Activated naive CD8-positive, alpha-beta T cell (primary cell): ENCODE measurements around the gene SCAP.

Source experiments
- H3K27ac Mint-ChIP-seq: one replicate; pipeline ENCODE4 v1.8.0; 2021; ENCODE audit warnings: mixed read lengths
- H3K27me3 Mint-ChIP-seq: one replicate; pipeline ENCODE4 v1.8.0; 2021; ENCODE audit warnings: mixed read lengths
- H3K36me3 Mint-ChIP-seq: one replicate; pipeline ENCODE4 v1.8.0; 2021; ENCODE audit warnings: mixed read lengths
- H3K4me1 Mint-ChIP-seq: one replicate; pipeline ENCODE4 v1.8.0; 2021; ENCODE audit warnings: low read depth, mixed read lengths
- H3K4me3 Mint-ChIP-seq: one replicate; pipeline ENCODE4 v1.8.0; 2021; ENCODE audit warnings: mild to moderate bottlenecking, mixed read lengths
- H3K9me3 Mint-ChIP-seq: one replicate; pipeline ENCODE4 v1.8.0; 2021; ENCODE audit warnings: low read depth, mixed read lengths

The SCAP gene

DNA sequence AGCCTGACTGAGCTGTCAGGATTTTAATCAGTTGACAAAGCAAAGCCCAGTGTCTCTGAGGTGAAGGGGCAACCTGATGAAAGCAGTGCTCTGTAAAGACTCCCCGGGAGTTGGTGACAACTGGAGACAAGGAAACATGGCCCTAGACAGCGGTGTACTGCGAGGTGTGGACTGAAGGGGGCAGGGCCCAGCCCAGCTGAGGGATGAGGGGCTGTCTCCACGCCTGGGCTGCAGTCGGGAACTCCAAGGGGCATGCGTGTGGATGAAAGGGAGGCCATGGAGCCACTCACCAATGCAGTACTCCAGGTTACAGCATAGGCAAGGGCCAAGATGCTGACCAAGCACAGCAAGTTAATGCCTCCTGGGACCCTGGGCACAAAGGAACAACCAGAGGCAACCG lies 45.1 kb downstream of the SCAP start:
- Mint-ChIP-seq H3K27me3 (no peaks in the 10 kb centered on the region), H3K36me3 (peaks cover 11% of the 10 kb centered on the region), H3K27ac (no peak overlapping the region), H3K4me1 (peaks cover 3% of the 10 kb centered on the region), H3K4me3 (no peak overlapping the region), H3K9me3 (no peaks in the 10 kb centered on the region)

DNA sequence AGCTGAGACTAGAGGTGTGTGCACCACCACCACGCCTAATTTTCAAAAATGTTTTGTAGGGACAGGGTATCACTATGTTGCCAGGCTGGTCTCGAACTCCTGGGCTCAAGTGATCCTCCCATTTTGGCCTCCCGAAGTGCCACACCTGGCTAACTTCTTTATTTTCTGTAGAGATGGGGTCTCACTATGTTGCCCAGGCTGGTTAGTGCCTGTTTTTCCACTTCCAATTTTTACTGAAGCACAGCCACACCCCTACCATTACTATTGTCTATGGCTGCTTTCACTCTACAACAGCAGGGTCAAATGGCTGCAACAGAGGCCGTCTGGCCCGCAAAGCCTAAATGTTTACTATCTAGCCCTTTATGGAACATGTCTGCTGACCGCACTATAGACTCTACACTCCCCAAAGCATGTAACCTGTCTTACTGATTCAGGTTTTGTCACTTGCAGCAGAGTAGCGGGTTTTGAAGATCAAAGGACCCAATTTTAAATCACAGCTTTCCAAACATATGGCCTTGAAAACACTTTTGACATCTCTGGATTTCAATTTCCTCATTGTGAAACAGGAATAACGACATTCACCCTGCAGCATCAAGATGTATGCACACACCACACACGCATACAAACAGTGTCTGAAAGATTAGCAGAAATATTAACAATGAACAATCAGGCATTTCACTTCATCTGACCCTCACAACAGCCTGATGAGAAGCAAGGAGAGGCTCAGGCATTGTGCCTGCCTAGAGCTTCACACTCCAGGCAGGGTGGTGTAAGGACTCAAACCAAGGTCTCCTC lies 46.1 kb downstream of the SCAP start:
- H3K4me3 Mint-ChIP-seq = no peak overlapping the region
- peaks cover 3% of the 10 kb centered on the region for H3K4me1 Mint-ChIP-seq
- H3K27ac Mint-ChIP-seq = no peak overlapping the region
- no peaks in the 10 kb centered on the region for H3K9me3 Mint-ChIP-seq
- H3K36me3 Mint-ChIP-seq = peaks cover 11% of the 10 kb centered on the region
- H3K27me3 Mint-ChIP-seq = no peaks in the 10 kb centered on the region

DNA sequence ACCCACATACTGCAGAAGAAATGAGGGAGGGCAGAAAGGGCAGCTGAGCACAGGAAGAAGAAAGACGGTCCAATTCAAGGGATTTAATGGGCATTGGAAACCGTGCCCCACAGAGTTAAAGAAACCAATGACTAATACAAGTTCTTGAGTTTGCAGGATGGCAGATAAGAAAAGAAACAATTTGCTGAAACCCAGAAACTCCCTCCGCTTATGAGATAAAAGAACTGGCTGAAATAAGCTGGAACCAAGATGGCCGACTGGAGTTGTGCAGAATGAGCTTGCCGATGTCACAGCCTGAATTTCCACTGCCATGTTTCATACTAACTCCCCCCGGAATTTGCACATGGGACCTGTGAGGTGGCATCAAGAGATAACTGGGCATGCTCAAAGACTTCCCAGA lies 47.1 kb downstream of the SCAP start:
- Mint-ChIP-seq H3K9me3 (no peaks in the 10 kb centered on the region), H3K27me3 (no peaks in the 10 kb centered on the region), H3K27ac (no peak overlapping the region), H3K4me1 (peaks cover 3% of the 10 kb centered on the region), H3K36me3 (peaks cover 7% of the 10 kb centered on the region), H3K4me3 (no peak overlapping the region)

DNA sequence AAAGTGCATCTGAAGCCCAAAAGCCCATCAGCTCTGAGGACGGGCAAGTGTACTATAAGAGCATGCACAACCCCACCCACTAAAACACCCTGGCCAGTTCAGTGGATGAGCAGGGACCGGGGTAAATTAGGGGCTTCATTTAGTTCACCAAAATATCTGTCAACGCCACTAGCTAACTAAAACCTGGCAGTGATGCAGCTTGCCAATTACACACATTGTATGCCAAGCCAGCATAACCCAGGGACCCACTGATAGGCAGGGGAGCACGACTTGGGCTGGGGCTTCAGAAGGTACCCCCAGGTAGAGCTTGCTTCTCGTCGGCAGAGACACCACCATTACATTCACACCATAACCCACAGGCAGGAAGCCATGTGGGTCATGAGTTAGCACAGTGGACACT lies 47.9 kb downstream of the SCAP start:
- H3K27ac Mint-ChIP-seq = no peak overlapping the region
- peaks cover 3% of the 10 kb centered on the region for H3K36me3 Mint-ChIP-seq
- no peak overlapping the region for H3K4me3 Mint-ChIP-seq
- no peaks in the 10 kb centered on the region for H3K27me3 Mint-ChIP-seq
- H3K9me3 Mint-ChIP-seq = no peaks in the 10 kb centered on the region
- peaks cover 4% of the 10 kb centered on the region for H3K4me1 Mint-ChIP-seq

DNA sequence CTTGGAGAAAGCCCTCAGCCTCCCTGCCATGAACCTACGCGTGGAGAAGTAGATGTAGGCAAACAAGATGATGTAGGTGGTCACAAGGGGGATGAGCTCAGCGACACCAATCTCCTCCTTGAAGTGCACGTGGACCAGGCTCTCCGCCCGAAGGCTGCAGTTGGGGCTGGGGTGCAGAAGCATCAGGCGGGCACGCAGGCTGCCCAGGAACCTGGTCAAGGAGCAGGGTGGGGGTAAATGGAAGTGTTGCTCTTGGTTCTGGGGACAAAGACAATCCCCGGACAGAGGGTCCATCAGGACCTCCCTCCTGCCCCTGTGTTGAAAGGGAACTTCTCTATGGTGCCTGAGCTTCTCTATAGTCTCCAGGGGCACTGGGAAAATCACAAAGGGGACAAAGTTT lies 49.8 kb downstream of the SCAP start:
- H3K4me3 Mint-ChIP-seq = no peak overlapping the region
- no peaks in the 10 kb centered on the region for H3K36me3 Mint-ChIP-seq
- H3K4me1 Mint-ChIP-seq = peaks cover 11% of the 10 kb centered on the region
- no peaks in the 10 kb centered on the region for H3K27me3 Mint-ChIP-seq
- H3K27ac Mint-ChIP-seq = no peak overlapping the region
- H3K9me3 Mint-ChIP-seq = no peaks in the 10 kb centered on the region

DNA sequence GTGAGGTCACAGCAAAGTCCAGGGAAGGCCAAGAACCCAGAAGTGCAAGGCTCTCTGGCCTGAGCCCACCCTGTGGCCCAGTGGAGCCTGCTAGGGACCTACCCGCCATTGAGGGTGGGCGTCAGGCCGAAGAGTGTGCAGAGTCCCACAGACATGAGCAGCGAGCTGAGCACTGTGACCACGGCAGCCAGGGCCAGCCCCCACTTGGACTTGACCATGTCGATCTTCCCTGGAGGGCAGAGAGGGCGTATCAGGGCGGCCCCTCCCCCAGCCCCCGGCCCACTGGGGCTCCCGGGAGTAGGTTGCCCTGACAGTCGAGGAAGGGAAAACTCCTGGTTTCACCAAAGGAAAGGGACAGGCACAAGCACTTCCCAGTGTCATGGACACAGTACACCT lies 50.4 kb downstream of the SCAP start:
- H3K36me3 Mint-ChIP-seq = no peaks in the 10 kb centered on the region
- no peak overlapping the region for H3K4me3 Mint-ChIP-seq
- H3K4me1 Mint-ChIP-seq = peaks cover 13% of the 10 kb centered on the region
- no peak overlapping the region for H3K27ac Mint-ChIP-seq
- no peaks in the 10 kb centered on the region for H3K27me3 Mint-ChIP-seq
- H3K9me3 Mint-ChIP-seq = no peaks in the 10 kb centered on the region

DNA sequence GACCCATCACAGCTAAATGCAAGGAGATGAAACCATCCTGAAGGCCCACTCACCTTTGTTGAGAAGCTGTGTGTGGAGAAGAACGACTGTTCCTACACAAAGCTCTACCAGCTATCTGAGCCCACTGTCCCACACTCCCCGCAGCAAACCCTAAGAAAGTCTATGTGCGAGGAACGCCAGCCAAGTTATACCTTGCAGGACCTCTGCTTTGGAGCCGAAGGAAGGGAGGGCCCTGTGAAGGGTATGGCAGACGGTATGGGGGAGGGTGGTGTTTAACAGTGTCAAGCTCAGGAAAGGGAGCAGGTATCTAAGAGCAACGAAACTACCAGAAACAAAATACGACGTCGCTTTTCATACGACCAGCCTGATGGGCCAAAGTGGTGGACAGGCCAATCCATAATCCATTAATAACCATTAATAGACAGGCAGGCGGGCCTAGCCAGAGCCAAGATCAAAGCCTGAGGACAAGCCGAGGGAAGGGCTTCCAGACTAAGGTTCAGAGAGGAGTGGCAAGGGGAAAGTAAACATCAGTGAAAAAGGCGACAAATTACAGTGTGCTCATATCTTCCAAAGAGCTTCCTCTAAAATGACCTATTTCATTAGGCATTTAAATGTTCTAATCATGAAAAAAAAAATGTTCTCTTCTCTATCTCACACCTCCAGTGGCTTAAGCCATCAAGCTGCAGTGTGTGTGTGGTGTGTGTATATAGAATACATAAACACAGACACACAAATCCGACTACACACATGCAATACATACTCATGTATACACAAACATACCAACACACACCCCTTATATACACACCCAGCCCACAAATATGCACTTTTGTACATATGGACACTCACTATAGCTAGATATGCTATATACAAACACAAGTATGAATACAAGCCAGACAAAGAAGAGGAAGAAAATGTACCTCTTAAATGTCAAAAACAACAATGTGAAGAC lies 51.0 kb downstream of the SCAP start:
- H3K27ac Mint-ChIP-seq = peak overlapping the region; percentile 18
- H3K36me3 Mint-ChIP-seq = no peaks in the 10 kb centered on the region
- peaks cover 13% of the 10 kb centered on the region for H3K4me1 Mint-ChIP-seq
- H3K27me3 Mint-ChIP-seq = no peaks in the 10 kb centered on the region
- no peak overlapping the region for H3K4me3 Mint-ChIP-seq
- H3K9me3 Mint-ChIP-seq = no peaks in the 10 kb centered on the region

DNA sequence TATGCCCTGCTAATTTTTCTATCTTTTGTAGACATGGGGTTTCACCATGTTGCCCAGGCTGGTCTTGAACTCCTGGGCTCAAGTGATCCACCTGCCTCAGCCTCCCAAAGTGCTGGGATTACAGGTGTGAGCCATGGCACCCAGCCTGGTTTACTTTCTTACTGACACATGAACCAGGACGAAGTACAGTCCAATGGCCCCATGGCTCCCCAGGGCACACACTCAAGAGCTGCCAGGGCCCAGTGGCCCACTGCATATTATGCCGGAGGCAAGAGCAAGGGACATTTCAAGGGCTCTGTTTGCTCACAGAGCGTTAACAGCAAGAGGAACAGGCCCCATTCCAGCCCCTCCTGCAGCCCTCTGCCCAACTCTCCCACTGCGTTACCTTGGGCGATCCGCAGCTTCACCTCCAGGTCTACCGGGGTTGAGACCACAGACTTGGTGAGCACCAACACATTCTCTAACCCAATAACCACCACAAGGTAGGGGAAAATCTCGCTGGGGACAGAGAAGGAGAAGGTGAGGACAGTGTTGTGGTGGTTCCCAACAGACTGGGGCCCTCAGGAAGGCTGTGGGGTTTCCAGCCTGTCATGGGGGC lies 52.1 kb downstream of the SCAP start:
- H3K27ac Mint-ChIP-seq = peak overlapping the region; percentile 85
- no peak overlapping the region for H3K4me3 Mint-ChIP-seq
- no peaks in the 10 kb centered on the region for H3K27me3 Mint-ChIP-seq
- no peaks in the 10 kb centered on the region for H3K9me3 Mint-ChIP-seq
- peaks cover 16% of the 10 kb centered on the region for H3K4me1 Mint-ChIP-seq
- no peaks in the 10 kb centered on the region for H3K36me3 Mint-ChIP-seq

DNA sequence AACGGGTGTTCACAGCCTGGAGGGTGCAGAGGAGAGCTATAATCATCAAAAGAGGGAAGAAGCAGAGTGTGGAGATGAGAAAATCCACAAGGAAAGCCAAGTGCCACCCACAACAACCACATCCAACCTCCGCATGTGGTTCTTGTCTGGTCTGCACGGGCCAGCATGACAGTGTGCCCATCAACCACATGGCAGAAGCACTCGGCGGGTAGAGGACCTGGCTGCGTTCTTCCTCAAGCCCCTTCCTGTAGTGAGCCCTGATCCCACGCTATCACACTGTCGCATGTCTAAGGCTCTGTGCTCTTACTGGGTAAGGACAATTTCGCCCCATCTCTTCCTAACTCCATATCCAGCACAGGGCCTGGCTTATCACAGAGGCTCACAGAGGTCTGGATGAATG lies 53.0 kb downstream of the SCAP start:
- H3K27me3 Mint-ChIP-seq = no peaks in the 10 kb centered on the region
- peak overlapping the region; percentile 85 for H3K27ac Mint-ChIP-seq
- H3K9me3 Mint-ChIP-seq = no peaks in the 10 kb centered on the region
- no peaks in the 10 kb centered on the region for H3K36me3 Mint-ChIP-seq
- no peak overlapping the region for H3K4me3 Mint-ChIP-seq
- H3K4me1 Mint-ChIP-seq = peaks cover 16% of the 10 kb centered on the region

DNA sequence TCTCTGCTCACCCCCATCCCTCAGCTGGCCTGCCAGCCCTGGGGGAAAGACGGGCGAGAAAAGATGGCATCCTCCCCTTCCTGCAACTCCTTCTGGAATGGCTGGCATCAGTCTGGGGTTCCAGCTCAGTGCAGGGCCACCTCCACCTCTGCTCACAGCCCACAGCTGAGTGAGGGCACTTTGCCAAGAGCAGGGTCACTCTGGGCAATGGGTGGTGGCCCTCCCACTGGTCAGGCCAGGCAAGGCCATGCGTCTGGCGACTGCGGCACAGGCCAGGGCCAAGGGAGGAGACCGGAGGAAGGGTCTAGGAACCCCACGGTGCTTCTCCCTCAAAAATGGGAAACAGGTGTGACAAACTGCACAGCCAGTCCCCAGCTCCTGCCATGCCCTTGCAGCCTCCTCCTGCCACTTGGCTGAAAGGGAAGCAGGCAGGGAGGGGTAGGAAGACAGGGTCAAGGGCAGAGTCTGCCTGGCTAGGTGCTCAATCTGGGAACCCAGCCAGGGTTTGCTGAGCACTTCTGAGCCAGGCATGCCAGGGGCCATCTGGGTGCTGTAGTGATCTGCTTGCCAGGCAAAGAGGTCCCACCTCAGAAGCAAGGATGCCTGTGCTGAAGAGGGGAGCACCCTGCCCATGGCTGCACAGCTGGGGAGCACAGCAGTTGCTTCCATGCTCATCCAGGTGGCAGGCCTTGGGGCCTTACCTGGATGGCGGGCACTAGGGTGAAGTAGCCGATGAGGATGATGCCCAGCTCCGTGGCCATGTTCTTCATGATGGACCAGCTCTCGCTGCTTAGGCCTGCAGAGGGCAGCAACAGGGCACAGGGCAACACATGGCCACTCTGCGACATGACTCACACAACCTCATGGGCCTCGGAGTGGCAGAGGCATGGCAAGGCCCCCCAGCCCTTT lies 53.7 kb downstream of the SCAP start:
- H3K9me3 Mint-ChIP-seq = no peaks in the 10 kb centered on the region
- peak overlapping the region; percentile 99 for H3K27ac Mint-ChIP-seq
- peaks cover 16% of the 10 kb centered on the region for H3K4me1 Mint-ChIP-seq
- H3K27me3 Mint-ChIP-seq = no peaks in the 10 kb centered on the region
- H3K36me3 Mint-ChIP-seq = no peaks in the 10 kb centered on the region
- H3K4me3 Mint-ChIP-seq = no peak overlapping the region

DNA sequence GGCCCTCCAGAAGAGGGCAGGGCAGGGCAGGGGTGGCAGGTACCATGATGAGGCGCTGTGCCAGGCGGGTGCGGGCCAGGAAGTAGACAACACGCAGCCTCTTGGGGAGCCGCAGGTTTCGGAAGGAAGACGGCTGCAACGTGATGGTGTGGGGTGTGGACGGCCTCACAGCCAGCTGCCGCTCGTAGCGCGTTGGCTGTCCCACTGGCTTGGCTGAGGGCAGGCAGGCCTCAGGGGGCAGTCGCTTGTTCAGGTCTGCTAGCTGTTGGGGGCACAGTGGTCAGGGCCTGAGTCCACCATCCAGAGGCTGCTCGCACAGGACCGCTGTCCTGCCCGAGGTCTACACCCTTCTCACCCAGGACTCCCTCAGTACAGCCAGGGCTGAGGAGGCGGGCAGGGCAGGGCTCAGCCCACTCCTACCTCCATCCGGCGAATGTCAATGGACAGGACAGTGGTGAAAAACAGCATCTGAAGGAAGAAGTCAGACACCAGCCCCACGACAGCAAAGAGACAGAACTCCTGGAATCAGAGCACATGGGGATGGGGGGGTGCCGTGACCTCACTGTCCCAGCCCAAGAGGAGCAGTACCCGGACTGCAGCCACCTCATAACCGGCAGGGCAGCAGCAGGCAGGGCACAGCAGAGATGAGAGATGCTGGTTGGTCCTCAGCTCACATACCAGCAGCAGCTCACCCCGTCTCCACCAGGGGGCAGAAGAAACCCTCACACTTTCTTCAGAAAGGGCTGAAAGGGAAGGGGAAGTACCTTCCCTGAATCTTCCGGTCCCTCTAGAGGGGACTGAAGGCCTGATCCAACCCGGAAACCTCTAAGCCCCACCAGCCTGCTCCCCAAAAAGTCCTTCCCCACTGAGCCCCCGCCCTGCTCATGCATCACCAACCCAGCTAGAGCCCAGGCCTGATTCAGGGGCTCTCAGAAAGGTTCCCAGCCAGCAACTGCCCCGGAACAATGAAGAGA lies 54.9 kb downstream of the SCAP start:
- Mint-ChIP-seq H3K4me3 (peak overlapping the region; percentile 85), H3K4me1 (peaks cover 16% of the 10 kb centered on the region), H3K27me3 (no peaks in the 10 kb centered on the region), H3K27ac (peak overlapping the region; percentile 99), H3K36me3 (no peaks in the 10 kb centered on the region), H3K9me3 (no peaks in the 10 kb centered on the region)

DNA sequence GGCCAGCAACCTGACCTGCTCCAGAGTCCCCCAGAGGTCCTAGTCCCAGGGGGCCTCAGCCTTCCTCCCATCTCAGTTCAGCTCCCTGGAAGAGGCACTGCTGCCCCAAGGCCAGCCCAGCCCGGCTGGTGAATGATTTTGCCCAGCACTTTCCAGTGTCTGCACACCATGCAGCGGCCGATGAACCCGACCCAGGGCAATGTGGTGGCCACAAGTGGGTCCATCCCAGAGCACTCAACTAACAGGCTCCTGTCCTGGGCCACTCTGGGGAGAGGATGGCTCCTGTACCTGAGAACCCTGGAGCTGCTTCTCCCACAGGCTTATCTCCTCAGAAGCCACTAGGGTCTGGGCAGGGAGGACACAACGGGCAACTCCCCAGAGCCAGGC lies 55.7 kb downstream of the SCAP start:
- Mint-ChIP-seq H3K4me1 (peaks cover 16% of the 10 kb centered on the region), H3K9me3 (no peaks in the 10 kb centered on the region), H3K27ac (no peak overlapping the region), H3K4me3 (no peak overlapping the region), H3K27me3 (no peaks in the 10 kb centered on the region), H3K36me3 (no peaks in the 10 kb centered on the region)
